ENCODE data around the gene RIBC1.
"Not testable (repeated sequence)": the region's sequence is repeated elsewhere in the genome, so short reads cannot be mapped to it uniquely, and the experiment has no call there.

Gene RIBC1

DNA sequence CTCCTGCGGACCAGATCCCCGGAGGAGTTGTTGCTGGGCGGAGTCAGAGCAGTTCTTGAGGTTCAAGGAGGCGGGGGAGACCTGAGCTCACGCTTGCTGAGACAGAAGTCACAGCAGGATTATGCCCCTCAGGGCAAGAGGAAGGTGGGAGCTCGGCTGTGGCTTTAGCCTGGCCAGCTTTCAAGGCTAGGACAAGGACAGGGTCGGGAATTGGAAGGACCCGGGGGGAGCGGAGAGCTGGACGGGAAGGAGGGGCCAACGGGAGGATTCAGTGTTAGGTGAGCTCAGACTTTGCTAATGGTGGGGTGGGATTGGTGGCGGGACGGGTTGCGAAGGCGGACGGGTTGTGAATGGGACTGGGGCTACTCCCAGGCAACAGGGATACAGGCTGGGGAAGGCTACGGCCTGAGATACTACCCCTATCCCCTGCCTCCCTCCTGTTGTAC lies at the start of gene RIBC1:
Gene RIBC1, plus strand, starts transcription at position 13 of the 446 bp plus-strand sequence. CDS start 3,404 bp downstream, outside the sequence.
- no peak for DNase-seq

DNA sequence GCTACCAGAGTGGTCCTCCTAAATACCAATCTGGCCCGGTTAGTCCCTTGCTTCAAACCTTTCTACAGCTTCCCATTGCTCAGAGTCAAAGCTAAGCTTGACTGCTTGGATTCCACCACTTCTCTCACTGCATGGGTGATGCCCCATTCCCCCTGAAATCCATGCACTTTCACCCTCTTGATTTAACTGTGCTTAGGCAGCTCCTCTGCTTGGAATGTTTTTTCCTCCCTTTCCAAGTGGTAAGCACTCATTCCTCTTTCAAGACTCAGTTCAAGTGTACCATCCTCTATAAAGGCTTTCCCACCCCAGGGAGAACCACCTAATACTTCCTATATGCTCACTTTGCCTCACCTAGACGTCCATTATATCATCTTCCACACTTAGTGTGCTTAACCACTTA lies 49.4 kb upstream of the RIBC1 start:
- DNase-seq: no peak

DNA sequence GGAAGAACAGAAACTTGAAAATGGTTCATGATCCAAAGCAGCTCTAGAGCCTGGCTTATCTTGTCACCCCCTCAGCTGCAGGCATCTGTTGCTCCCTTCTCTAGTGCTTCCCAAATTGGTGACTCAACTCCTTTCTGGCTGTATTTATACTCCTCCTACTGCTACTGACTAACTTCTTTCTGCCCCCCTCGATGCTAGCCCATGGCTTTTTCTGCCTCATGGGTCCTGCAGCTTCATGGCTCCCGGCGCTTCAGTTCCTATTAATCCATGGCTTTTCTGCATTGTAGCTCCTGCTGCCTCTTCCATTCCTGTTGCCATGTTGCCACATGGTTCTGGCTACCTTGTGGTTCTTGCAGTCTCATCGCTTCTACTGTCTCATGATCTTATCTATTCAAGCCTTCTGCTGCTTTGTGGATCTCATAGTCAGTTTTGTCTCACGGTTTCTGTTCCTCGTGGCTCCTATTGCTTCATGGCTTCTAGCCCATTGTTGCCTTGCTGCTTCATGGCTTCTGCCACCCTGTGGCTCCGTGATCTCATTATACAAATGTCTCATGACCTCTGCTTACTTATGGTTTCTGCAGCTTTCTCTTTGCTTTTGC lies 48.4 kb upstream of the RIBC1 start:
- DNase-seq: no peak

DNA sequence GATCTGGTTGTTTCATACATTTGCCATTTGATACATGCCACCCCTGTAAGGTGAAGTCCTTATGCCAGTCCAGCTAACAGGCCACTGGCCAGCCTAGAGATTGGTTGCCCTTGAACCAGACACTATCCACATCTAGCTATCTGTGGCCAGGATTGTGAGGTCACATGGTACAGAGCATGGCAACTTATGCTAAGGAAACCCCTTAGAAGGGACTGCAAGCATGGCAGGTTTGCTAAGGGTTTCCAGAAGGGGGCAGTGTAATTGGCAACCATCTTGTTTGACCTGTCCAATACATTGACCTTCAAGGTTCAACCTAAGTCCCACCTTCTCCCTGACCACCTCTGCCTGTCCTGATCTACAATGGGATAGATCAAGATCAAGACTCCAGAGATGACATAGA lies 47.8 kb upstream of the RIBC1 start:
- DNase-seq: no peak

DNA sequence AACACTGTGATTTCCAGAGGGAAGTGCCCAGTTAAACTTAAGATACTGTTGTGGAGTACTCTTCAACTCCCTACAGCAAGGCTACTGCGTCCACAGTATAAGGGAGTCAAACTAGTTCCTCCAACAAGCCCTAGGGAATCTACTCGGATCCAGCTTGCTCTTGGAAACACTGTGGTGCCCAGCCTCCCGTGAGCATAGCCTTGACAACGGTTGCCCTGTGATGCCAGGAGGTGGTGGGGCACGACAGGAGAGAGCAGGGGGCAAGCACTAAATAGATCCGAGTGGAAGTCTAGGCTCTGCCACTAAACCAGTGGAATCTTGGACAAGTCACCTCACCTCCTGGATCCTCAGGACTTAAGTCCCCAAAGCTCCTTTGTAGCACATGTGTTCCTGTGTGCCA lies 45.8 kb upstream of the RIBC1 start:
- DNase-seq: no peak

DNA sequence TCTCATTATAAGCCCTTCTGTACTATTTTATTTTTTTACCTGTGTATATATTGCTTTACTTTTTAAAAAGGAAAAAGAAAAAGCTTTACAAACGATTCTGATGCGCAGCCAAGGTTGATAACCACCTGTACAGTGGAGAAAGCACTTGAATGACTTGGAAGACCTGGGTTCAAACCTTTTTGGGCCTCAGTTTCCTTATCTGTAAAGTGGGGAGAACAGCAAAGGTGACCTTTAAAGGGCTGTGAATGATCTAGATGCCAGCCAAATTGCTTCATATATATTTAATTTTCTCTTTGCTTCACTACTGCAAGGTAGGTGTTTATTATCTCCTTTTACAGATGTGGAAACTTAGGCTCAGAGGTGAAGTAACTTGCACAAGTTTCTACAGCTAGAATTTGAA lies 45.2 kb upstream of the RIBC1 start:
- DNase-seq: no peak

DNA sequence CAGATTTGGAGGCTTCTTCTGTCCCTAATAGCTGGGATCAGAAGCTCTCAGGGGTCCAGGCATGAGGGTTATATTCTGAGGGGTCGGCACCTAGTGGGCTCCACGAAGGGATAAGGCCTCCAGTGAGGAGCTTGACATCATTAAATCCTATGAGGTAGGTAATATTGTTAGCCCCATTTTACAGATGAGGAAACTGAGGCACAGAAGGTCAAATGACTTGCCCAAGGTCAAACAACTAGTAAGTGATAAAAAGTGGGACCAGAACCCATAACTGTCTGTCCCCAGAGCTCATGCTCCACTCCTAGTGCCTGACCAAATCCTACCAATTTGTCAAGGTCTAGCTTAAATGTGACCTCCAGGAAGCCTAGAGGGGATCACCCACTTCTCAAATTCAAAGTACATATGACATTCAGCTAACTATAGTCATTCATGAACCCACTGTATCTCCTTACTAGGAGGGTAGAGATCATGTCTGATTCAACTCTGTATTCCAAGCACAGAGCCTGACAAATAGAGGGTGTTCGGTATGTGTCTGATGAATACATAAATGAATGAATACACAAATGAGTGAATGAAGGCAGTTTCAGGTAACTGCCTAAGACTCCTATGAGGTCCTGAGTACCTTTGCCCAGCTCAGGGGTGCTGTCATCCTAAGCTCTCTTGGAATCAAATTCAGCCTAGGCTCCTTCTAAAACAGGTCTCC lies 43.5 kb upstream of the RIBC1 start:
- DNase-seq: no peak

DNA sequence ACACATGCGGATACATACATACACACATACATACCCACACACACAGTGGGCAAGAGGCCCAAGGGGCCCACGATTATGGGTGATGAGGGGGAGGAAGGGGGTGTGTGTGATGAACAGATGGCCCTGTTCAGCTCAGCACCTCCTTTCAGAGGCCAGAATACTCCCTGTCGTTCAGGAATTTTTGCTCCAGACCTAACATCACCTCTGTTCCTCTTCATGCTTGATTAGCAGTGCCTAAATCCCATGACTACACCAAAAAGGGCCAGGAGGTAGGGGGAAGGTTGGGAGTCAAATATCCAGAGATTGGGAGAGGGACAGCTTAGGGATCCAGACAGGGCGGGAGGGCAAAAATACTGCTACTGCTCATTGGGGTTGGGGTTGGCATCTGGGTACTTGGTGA lies 42.9 kb upstream of the RIBC1 start:
- no peak for DNase-seq

DNA sequence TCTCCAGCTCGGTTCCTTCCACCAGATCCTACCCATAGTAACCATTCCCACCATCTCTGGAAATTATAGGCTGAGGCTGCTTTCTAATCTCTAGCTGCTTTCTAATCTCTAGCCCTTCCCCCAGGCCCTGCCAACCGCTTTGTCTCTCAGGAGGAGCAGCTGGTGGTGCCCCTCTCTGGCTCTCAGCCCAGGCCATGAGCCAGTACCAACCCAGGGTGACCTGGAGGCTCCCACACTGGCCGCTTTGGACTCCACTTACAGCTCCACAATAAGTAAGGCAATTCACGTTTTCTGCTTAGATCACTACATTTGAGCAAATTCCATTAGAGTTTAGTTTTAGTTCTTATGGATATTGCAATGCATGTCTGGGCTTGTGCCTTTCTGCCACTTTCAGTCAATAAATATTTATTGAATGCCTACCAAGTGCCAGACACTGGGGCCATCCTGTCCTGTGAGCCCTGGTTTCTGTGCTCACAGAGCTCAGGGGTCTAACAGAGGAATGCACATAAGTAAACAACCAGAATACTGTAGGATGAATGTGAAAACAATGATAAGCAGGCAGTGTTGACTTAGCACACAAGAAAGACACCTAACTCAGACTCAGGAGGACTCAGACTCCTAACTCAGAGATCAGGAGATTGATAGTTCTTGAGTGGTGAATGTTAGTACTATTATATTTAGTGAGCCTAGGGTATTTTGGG lies 39.1 kb upstream of the RIBC1 start:
- no peak for DNase-seq

DNA sequence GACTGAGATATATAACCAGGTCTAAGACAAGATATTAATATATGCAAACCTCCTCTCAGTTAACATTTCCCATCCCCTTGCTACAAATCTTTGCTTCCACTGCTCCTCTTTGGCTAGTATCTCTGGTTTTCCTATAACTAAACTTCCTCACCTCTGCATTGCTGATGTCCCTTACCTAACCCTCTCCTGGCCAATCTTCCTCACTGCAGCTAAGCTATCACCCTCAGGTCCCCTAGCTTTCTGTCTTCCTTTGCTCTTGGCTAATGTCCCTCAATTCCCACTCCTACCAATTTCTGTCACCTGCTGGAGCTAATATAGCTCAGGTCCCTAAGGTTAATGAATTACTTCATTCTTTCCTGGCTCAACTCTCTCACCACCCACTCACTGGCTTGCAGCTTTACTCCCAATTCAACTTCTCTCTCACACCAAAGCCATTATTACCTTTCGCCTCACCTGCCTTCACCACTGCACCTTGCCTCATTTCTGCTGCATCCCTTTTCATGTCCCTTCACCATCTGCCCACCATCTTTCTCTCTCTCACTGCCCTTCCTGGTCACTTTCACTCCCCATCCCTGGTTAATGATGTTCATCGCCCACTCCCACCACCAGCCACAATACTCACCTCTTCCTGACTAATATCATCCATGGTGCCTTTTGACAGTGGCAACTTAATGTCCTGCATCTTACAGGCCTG lies 26.9 kb upstream of the RIBC1 start:
- DNase-seq: no peak

DNA sequence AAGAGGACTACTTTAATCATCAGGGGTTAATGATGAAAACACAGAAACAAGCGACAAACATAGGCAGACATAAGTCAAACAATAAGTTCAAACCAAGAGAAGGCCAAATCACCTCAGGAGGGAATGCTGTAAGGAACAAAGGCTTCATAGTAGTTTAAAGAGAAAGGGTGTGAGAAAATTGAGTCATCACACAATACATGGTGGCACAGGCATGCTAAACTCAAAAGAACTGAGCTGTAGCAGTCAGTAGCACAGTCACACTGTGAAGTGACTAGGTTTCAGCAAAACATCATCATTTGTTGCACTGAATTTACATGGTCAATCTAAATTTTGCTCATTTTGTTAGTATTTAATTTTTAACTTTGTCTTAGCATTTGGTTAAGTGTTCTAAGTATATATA lies 24.5 kb upstream of the RIBC1 start:
- no peak for DNase-seq

DNA sequence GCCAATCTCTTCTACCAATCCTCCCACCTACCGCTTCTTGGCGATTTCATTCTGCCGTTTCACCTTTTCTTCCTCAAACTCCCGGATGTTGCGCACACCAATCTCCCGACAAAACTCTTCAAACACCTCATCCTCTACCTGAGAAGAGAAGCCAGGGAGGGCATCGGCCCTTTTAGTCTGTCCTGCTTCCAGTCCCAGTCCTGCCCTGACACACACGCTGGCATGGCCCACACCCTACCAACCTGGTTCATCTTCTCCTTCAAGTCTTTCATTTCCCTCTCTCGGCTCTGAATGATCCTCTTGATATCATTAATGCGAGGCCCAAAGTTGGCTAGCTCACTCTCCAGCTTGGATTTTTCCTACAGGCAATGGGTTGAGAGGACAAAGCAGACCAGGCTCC lies 19.1 kb upstream of the RIBC1 start:
- DNase-seq: no peak

DNA sequence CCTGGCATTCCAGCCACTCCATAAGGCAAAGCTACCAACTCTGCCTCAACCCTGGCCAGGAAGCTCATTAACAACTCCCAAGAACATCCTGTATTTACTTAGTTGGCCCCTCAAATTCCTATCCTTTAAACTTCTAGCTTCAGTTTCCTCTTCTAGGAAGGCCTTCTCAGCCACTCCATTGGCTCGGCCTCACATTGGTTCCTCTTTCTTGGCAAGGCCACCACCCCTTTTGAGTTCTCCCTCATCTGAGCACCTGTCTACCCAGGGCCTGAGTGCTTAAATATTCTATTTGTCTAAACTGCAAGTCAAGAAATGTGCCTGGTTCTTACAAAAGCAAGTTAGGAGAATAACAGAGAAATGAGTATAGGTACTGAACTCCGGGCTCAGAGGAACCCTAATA lies 10.2 kb upstream of the RIBC1 start:
- DNase-seq: no peak

DNA sequence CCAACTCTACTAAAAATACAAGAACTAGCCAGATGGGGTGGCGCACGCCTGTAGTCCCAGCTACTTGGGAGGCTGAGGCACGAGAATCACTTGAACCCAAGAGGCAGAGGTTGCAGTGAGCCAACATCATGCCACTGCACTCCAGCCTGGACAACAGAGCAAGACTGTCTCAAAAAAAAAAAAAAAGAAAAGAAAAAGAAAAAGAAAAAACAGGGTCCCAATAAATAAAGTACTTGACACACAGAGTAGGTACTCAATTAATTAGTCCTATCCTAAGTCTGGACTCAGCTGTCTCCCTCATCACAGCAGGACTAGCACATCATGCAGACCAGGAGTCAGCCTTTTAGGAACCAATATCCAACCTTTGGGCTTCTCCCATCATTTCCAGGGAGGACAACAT lies 2.3 kb upstream of the RIBC1 start:
- not testable (repeated sequence) for DNase-seq

DNA sequence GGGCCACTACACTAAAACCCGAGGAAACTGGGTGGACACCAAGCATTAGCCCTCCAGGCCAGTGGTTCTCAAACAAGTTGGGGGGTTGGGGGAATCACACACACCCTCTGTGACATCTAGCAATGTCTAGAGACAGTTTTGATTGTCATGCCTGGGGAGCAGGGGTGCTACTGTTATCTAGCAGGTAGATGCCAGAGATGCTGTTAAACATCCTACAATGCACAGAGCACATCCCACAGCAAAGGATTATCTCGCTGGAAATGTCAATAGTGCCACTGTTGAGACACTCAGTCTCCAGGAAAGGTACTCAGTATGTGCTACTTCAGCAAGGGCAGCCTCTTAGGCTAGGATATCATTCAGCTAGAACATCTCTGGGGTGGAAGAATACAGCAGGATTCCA lies 1.5 kb upstream of the RIBC1 start:
- DNase-seq: no peak

DNA sequence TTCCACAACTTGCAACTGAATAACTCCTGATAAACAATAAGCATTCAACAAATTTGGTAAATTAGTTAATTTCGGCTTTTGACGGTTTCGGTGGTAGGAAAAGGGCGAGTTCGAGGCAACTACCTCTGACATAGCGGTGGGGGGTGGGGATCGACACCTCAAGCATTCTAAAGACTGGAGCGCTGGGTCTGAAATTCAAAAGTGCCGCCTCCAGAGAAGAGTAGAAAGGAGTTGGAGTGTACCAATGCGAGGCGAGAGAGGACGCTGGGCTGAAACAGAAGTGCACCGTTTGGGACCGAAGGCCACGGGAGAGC lies 944 bp upstream of the RIBC1 start:
- no peak for DNase-seq

DNA sequence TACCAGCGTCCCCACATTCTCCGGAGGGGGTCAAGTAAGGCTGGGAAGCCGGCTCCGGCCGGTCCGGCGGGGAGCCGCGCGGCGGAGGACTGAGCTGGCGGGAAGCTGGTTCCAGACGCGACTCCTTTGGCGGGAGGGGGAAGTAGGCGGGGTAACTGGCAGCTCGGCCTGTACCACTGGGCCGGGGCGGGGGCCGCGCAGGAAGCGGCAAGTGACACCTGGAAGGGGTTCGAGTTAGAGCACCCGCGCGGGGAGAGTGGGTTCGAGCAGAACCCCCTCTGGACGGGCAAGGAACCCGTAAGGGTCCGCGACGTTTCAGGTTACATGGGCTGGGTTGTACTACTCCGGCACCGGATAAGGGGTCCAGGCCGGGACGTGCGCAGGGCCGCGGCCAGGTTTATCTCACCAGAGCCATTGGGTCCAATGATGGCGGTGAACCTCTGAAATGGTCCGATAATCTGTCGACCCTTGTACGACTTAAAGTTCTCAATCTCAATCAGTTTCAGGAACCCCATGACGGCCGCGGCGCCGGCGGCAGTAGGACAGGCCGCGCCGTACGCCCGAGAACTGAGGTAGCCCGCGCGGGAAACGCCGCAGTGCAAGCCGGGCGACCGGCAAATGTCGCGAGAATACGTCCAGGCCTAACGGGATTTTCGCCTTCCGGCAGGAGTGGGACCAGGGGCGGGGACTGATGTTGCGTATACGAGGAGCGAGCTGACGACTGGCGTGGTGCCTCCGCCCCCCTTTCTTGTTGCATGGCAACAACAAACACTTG lies 400 bp upstream of the RIBC1 start, which contains the start of gene SMC1A:
Gene SMC1A, minus strand, starts transcription at position 569 of the 775 bp plus-strand sequence. Its CDS starts 54 bp downstream, at position 515.
- peak; percentile 94 to 99 for DNase-seq

DNA sequence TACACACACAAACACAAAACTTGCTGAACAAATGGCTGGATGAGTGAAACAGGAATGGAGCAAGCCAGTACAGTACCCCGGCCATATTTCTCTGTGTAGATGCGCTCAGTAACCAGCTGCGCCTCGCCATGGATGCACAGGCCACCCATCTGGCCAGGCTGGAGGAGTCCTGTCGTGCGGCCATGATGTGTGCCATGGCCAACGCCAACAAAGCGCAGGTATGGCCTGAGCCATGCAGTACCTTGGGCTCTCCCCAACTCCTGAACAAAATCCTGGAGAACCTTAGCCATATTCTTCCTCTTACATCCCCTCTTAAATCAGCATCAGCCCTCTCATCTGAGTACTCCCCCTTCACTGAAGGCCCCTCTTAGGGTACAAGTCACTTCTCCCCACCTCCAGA lies 7.1 kb downstream of the RIBC1 start:
- no peak for DNase-seq

DNA sequence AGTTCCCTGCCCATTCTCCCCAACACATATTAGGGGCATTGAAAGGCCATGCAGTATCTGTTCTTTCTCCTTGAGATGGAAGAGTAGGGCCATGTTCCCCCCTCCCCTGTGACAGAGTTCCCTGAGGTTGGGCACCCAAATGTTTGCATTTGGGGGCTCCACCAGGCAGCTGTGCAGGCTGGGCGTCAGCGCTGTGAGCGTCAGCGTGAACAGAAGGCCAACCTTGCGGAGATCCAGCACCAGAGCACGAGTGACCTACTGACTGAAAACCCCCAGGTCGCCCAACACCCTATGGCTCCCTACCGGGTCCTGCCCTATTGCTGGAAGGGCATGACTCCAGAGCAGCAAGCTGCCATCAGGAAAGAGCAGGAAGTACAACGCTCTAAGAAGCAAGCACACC lies 7.6 kb downstream of the RIBC1 start:
- no peak for DNase-seq

DNA sequence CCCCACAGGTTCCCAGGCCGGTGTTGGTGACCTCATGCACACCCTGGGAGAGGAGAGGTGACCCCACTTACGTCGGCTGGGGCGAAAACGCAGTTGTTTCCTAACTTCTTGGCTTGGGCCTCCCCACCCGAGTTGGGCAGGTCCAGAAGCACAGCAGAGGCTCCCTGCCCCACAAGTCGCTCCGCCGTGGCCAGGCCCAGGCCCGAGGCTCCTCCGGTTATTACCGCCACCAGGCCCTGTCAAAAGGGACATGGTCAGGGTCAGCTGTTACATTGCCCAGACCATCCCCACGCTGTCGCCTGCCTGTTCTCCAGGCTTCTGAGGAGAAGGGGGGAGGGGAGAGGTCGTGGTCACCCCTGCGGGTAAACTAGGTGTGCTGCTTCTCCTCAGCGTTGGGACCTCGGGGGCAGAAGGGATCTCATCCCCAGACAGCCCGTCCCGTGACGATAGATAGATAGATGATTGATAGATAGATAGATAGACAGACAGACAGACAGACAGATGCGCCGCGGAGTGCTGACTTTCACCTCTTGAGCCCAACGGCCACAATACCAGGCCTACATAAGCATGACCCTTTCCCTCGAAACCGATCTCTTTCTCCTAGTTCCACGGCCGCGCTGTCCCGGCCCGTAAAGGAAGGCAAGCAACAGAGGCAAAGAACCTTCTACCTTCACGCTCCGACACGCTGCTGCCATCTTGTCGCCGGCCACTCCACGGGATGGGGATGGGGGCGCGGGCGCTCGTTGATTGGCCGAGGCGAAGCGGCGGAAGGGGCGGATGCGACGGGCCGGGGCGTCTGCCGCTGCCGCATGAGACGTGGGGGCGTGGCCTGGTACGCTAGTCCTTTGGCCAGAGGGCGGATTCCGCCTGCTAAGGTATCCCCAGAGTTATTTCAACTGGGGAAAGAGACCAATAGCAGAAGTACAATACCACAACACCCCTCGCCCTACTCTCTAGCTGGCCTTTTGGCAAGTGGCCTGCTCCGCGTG lies 11.3 kb downstream of the RIBC1 start, which contains the start of gene HSD17B10:
Gene HSD17B10, minus strand, starts transcription at position 720 of the 989 bp plus-strand sequence. Its CDS starts 25 bp downstream, at position 695.
- DNase-seq: peak; percentile 83 to 86

DNA sequence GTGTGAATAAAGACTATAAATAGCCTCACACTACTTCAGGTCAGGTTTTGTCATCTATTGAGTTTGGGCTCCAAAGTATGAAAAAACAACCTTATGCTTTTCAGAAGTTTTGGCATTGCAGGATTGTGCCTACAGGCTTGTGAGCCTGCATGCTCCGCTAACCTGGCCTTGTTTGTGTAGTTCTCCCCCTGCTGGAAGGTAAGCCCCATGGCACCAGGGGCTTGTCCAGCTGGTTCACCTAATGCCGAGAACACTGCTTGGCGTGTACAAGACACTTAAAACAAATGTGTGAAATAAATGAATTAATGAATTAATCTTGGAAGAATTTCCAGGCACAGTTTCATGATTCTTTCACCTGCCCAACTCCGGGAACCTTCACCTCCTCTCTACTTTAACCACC lies 13.3 kb downstream of the RIBC1 start:
- peak; percentile 56 to 69 for DNase-seq

Data from activated CD4-positive, alpha-beta T cell treated with anti-CD3 and anti-CD28 coated beads for 4 hours (primary cell).